H1 (cell line): Measurements from ENCODE around the gene CCT3.

Experiments used
- ATF2 ChIP-seq: IDR thresholded peaks from 2 replicates; pipeline ENCODE4 v1.6.1; 2012; ENCODE audit warnings: low read length, inconsistent platforms
- CTCF ChIP-seq, 3 experiments: IDR thresholded peaks; 1 replicate in 2 of 3; 2 replicates in 1 of 3; pipeline versions ENCODE4 v1.5.1 to v1.6.1; 2011; ENCODE audit warnings: low read length in 3 of 3, mild to moderate bottlenecking in 3 of 3, inconsistent platforms in 2 of 3, low read depth in 1 of 3, moderate library complexity in 1 of 3; ENCODE audit not compliant: insufficient read depth in 1 of 3; ENCODE audit errors: control extremely low read depth in 1 of 3
- EZH2 ChIP-seq: fragments of 200-600 bp; sonication (generic); IDR thresholded peaks from 2 replicates; pipeline ENCODE4 v1.7.1; 2012; ENCODE audit warnings: low read depth, mild to moderate bottlenecking, moderate library complexity, low read length, inconsistent platforms; ENCODE audit not compliant: severe bottlenecking
- MAX ChIP-seq: IDR thresholded peaks from 2 replicates; pipeline ENCODE4 v1.6.1; 2012; ENCODE audit warnings: inconsistent platforms
- POLR2A ChIP-seq, 2 experiments: IDR thresholded peaks; 1 replicate in 1 of 2; 2 replicates in 1 of 2; pipeline ENCODE4 v1.6.1; 2011; ENCODE audit warnings: low read depth in 2 of 2, low read length in 2 of 2, mild to moderate bottlenecking in 2 of 2; ENCODE audit errors: control extremely low read depth in 1 of 2
- POLR2AphosphoS5 ChIP-seq: IDR thresholded peaks from 2 replicates; pipeline ENCODE4 v1.6.1; 2011; ENCODE audit warnings: low read depth, low read length

DNA sequence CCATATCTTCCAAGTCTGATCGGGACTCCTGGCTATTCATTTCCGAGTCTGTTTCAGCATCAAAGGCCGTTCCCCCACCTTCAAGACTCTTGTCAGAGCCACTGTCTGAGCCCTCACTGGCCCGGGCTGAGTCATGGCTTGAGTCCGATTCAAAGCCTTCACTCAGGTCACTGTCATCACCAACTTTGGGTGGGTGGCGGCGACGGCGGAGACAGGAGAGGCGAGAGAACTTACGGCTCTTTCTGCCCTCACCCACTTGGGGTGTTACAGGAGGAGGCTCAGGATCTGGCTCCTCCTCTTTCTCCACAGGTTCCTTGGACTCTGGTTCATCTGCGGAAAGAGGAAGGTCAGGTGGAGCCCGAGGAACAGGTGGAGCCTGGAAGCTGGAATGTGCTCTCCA, 72.0 kb downstream of the CCT3 start:
- TF ChIP-seq POLR2AphosphoS5 (no peak), CTCF (IDR thresholded peaks at IDR 0.05; ENCODE audit: control extremely low read depth in 1 of 3, insufficient read depth in 1 of 3, low read depth in 1 of 3, low read length in 3 of 3) (no peak), MAX (no peak), EZH2 (no peak), ATF2 (no peak), POLR2A (IDR thresholded peaks at IDR 0.05; ENCODE audit: control extremely low read depth in 1 of 2, low read depth in 2 of 2, low read length in 2 of 2) (0 out of 3 replicates have a peak, but pooled peaks of 1 of the 2 experiments have one; percentile 4)
